HepG2 (cell line): ENCODE data around the gene SLC2A10. TPM values are rescaled to one million over a fixed set of nuclear protein-coding genes. Genes with fewer than 3 reads are reported as not detected.

ENCODE experiments used
- ARHGAP35 ChIP-seq: sonication (generic); formaldehyde crosslinking; IDR thresholded peaks from 2 replicates; pipeline ENCODE4 v1.9.0; 2022; ENCODE audit warnings: mild to moderate bottlenecking, inconsistent platforms, moderate library complexity, missing genetic modification reagents, borderline replicate concordance
- DMTF1 ChIP-seq: sonication (generic); formaldehyde crosslinking; IDR thresholded peaks from 2 replicates; pipeline ENCODE4 v1.4.0; 2020; ENCODE audit warnings: mild to moderate bottlenecking, missing genetic modification reagents
- FOSL2 ChIP-seq: sonication (generic); formaldehyde crosslinking; IDR thresholded peaks from 2 replicates; pipeline ENCODE4 v1.4.0; 2020; ENCODE audit warnings: missing genetic modification reagents
- GLI4 ChIP-seq: sonication (generic); formaldehyde crosslinking; IDR thresholded peaks from 2 replicates; pipeline ENCODE4 v1.5.1; 2020; ENCODE audit warnings: missing genetic modification reagents, mild to moderate bottlenecking, moderate library complexity, borderline replicate concordance
- ISL2 ChIP-seq: sonication (generic); formaldehyde crosslinking; IDR thresholded peaks from 2 replicates; pipeline ENCODE4 v1.5.0; 2020; ENCODE audit warnings: missing genetic modification reagents
- MAFK ChIP-seq, 2 experiments: IDR thresholded peaks in 1 of 2; conservative IDR thresholded peaks in 1 of 2; 2 replicates each; pipeline ENCODE4 v1.6.1; 2011; ENCODE audit warnings: improper control_type of control experiment in 2 of 2, low read length in 2 of 2
- MED13 ChIP-seq: sonication (generic); formaldehyde crosslinking; IDR thresholded peaks from 2 replicates; pipeline ENCODE4 v1.5.0; 2020; ENCODE audit warnings: missing genetic modification reagents
- POGZ ChIP-seq: sonication (generic); formaldehyde crosslinking; IDR thresholded peaks from 2 replicates; pipeline ENCODE4 v1.4.0; 2020; ENCODE audit warnings: mild to moderate bottlenecking, missing genetic modification reagents
- REL ChIP-seq: sonication (generic); formaldehyde crosslinking; conservative IDR thresholded peaks from 2 replicates; pipeline ENCODE4 v1.8.0; 2022; ENCODE audit warnings: mild to moderate bottlenecking, missing genetic modification reagents, moderate library complexity
- SMC3 ChIP-seq: IDR thresholded peaks from 2 replicates; pipeline ENCODE4 v1.6.1; 2011; ENCODE audit warnings: low read length, improper control_type of control experiment
- SPEN ChIP-seq: sonication (generic); formaldehyde crosslinking; IDR thresholded peaks from 2 replicates; pipeline ENCODE4 v1.5.1; 2020; ENCODE audit warnings: low read depth, mild to moderate bottlenecking, missing genetic modification reagents
- TCF12 ChIP-seq, 2 experiments: fragments of 450-650 bp in 1 of 2; sonication (generic) in 1 of 2; formaldehyde crosslinking in 1 of 2; IDR thresholded peaks; 2 replicates each; pipeline versions ENCODE4 v1.6.1 to v1.8.0; 2017 to 2022; ENCODE audit warnings: antibody characterized with exemption in 1 of 2, mild to moderate bottlenecking in 1 of 2, missing genetic modification reagents in 1 of 2, moderate library complexity in 1 of 2
- TEF ChIP-seq: sonication (generic); formaldehyde crosslinking; IDR thresholded peaks from 2 replicates; pipeline ENCODE4 v1.5.0; 2020; ENCODE audit warnings: missing genetic modification reagents
- TGIF2 ChIP-seq: IDR thresholded peaks from 2 replicates; pipeline ENCODE4 v1.6.1; 2016; ENCODE audit warnings: control low read depth, missing compliant biosample characterization
- TRAFD1 ChIP-seq: sonication (generic); formaldehyde crosslinking; IDR thresholded peaks from 2 replicates; pipeline ENCODE4 v1.5.1; 2020; ENCODE audit warnings: missing genetic modification reagents, mild to moderate bottlenecking, borderline replicate concordance
- U2AF2 ChIP-seq: fragments of 200-400 bp; formaldehyde crosslinking; IDR thresholded peaks from 2 replicates; pipeline ENCODE4 v1.6.1; 2017; ENCODE audit warnings: low read depth, mild to moderate bottlenecking, low read length
- ZKSCAN8 ChIP-seq: IDR thresholded peaks from 2 replicates; pipeline ENCODE4 v1.6.1; 2016; ENCODE audit warnings: borderline replicate concordance, missing genetic modification reagents, missing compliant biosample characterization
- ZNF589 ChIP-seq: sonication (generic); formaldehyde crosslinking; conservative IDR thresholded peaks from 2 replicates; pipeline ENCODE4 v1.8.0; 2022; ENCODE audit warnings: mild to moderate bottlenecking, moderate library complexity, missing genetic modification reagents
- ZNF7 ChIP-seq: IDR thresholded peaks from 2 replicates; pipeline ENCODE4 v1.6.1; 2016; ENCODE audit warnings: missing biosample characterization, missing genetic modification reagents
- ZNF777 ChIP-seq: sonication (generic); formaldehyde crosslinking; IDR thresholded peaks from 2 replicates; pipeline ENCODE4 v1.4.0; 2020; ENCODE audit warnings: missing genetic modification reagents
- polyA plus RNA-seq, 8 experiments: library from polyadenylated mRNA; depleted of rRNA in 3 of 8; stranded (reverse) in 7 of 8; unstranded in 1 of 8; fragments of >200 nt; fragmentation: Illumina TruSeq in 4 of 8; extraction: Trizol in 4 of 8; gene quantifications; 2 replicates each; pipeline versions ENCODE4 v1.2.1 to v1.2.3, GENCODE V29; 2011 to 2016; ENCODE audit warnings: low read depth in 4 of 8, missing spikeins in 1 of 8, mixed read lengths in 1 of 8; ENCODE audit not compliant: insufficient read depth in 1 of 8
- total RNA-seq, 5 experiments: library from RNA; depleted of rRNA; stranded (reverse); fragments of >200 nt; fragmentation: Illumina TruSeq; extraction: Trizol; gene quantifications; 2 replicates each; pipeline ENCODE4 v1.2.3, GENCODE V29; 2016; ENCODE audit warnings: low read depth in 1 of 5
- TF ChIP-seq, protein P1 (sequence below): sonication (generic); formaldehyde crosslinking; IDR thresholded peaks from 2 replicates; pipeline ENCODE4 v1.4.0; 2020; ENCODE audit warnings: missing genetic modification reagents
- TF ChIP-seq, protein P2 (sequence below): sonication (generic); formaldehyde crosslinking; IDR thresholded peaks from 2 replicates; pipeline ENCODE4 v1.5.0; 2020; ENCODE audit warnings: missing genetic modification reagents, mild to moderate bottlenecking, borderline replicate concordance

The SLC2A10 gene
- total and polyA plus RNA-seq, 2 of the 13 experiments (the other 11 are each of a cell fraction or from before 2014, with no cell fraction given): 16.0 to 18.4 TPM

GRCh38 chr20:46673394-46674252, 35.8 kb upstream of the SLC2A10 start (continued):
- TF ChIP-seq, protein P1, sequence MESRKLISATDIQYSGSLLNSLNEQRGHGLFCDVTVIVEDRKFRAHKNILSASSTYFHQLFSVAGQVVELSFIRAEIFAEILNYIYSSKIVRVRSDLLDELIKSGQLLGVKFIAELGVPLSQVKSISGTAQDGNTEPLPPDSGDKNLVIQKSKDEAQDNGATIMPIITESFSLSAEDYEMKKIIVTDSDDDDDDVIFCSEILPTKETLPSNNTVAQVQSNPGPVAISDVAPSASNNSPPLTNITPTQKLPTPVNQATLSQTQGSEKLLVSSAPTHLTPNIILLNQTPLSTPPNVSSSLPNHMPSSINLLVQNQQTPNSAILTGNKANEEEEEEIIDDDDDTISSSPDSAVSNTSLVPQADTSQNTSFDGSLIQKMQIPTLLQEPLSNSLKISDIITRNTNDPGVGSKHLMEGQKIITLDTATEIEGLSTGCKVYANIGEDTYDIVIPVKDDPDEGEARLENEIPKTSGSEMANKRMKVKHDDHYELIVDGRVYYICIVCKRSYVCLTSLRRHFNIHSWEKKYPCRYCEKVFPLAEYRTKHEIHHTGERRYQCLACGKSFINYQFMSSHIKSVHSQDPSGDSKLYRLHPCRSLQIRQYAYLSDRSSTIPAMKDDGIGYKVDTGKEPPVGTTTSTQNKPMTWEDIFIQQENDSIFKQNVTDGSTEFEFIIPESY: 0 out of 2 replicates have a peak, but pooled peaks have one; percentile 13
- no peak for TF ChIP-seq ISL2 (CRISPR knock-in tag)
- no peak for TF ChIP-seq GLI4 (CRISPR knock-in tag)
- TF ChIP-seq ARHGAP35 (CRISPR knock-in tag): no peak
- no peak for TF ChIP-seq MAFK (conservative IDR thresholded peaks at IDR 0.05 in 1 of 2, IDR thresholded peaks at IDR 0.05 in 1 of 2; ENCODE audit: low read length in 2 of 2)
- TF ChIP-seq DMTF1: no peak
- no peak for TF ChIP-seq TCF12 (IDR thresholded peaks at IDR 0.05)
- TF ChIP-seq TCF12 (CRISPR knock-in tag; IDR thresholded peaks at IDR 0.05): no peak
- TF ChIP-seq MED13 (CRISPR knock-in tag): peak; percentile 50; the same call in 1 of the 2 replicates
- TF ChIP-seq TGIF2 (CRISPR knock-in tag): peak; percentile 57; the same call in 1 of the 2 replicates
- peak; percentile 83 for TF ChIP-seq REL (CRISPR knock-in tag)
- no peak for TF ChIP-seq ZNF7 (CRISPR knock-in tag)
- no peak for TF ChIP-seq TEF
- TF ChIP-seq TRAFD1: no peak
- peak; percentile 9; the same call in 1 of the 2 replicates for TF ChIP-seq FOSL2 (CRISPR knock-in tag)
- peak; percentile 25; the same call in 1 of the 2 replicates for TF ChIP-seq ZNF589 (CRISPR knock-in tag)
- TF ChIP-seq, protein P2, sequence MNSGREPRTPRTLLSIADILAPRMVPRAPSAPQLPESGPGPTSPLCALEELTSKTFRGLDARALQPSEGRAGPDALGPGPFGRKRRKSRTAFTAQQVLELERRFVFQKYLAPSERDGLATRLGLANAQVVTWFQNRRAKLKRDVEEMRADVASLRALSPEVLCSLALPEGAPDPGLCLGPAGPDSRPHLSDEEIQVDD (CRISPR knock-in tag): no peak
- no peak for TF ChIP-seq U2AF2
- TF ChIP-seq ZNF777 (CRISPR knock-in tag): peak; percentile 33; the same call in 1 of the 2 replicates
- TF ChIP-seq SMC3: no peak
- peak; percentile 98 for TF ChIP-seq ZKSCAN8 (CRISPR knock-in tag)
- no peak for TF ChIP-seq SPEN (CRISPR knock-in tag)
- no peak for TF ChIP-seq POGZ (CRISPR knock-in tag)
